Hepatocyte (in vitro differentiated cells): ENCODE results near the gene STX8. TPM values are rescaled to one million over a fixed set of nuclear protein-coding genes. Genes with fewer than 3 reads are reported as not detected.

Experiments
- DNase-seq: peaks from one replicate; pipeline ENCODE4 v3.0.0-alpha.2; 2016; ENCODE audit warnings: low spot score
- H2AFZ ChIP-seq: fragments of 200-600 bp; sonication (generic); 2 replicates; pipeline ENCODE4 v1.6.0; 2016; ENCODE audit warnings: antibody characterized with exemption, mild to moderate bottlenecking
- H3K27ac ChIP-seq: fragments of 200-600 bp; sonication (generic); 2 replicates; pipeline ENCODE4 v1.5.1; 2016; ENCODE audit warnings: mild to moderate bottlenecking
- H3K27me3 ChIP-seq: fragments of 200-600 bp; sonication (generic); 2 replicates; pipeline ENCODE4 v1.6.1; 2016
- H3K36me3 ChIP-seq: fragments of 200-600 bp; sonication (generic); replicated peaks from 2 replicates; pipeline ENCODE4 v1.5.1; 2016; ENCODE audit warnings: low read depth; ENCODE audit not compliant: insufficient read depth
- H3K4me1 ChIP-seq: fragments of 200-600 bp; sonication (generic); 2 replicates; pipeline ENCODE4 v1.5.1; 2016; ENCODE audit warnings: mild to moderate bottlenecking, moderate library complexity; ENCODE audit not compliant: insufficient read depth
- H3K4me2 ChIP-seq: fragments of 200-600 bp; sonication (generic); 2 replicates; pipeline ENCODE4 v1.6.0; 2016
- H3K4me3 ChIP-seq: fragments of 200-600 bp; sonication (generic); 2 replicates; pipeline ENCODE4 v1.5.1; 2016; ENCODE audit warnings: mild to moderate bottlenecking
- H3K79me2 ChIP-seq: fragments of 200-600 bp; sonication (generic); 2 replicates; pipeline ENCODE4 v1.6.0; 2017; ENCODE audit warnings: mild to moderate bottlenecking
- H3K9me2 ChIP-seq: fragments of 200-600 bp; sonication (generic); replicated peaks from 2 replicates; pipeline ENCODE4 v1.6.0; 2017; ENCODE audit warnings: mild to moderate bottlenecking; ENCODE audit not compliant: insufficient read depth
- H3K9me3 ChIP-seq: fragments of 200-600 bp; sonication (generic); 2 replicates; pipeline ENCODE4 v1.5.1; 2016; ENCODE audit warnings: low read depth, mild to moderate bottlenecking
- H4K20me1 ChIP-seq: fragments of 200-600 bp; sonication (generic); 2 replicates; pipeline ENCODE4 v1.6.0; 2016; ENCODE audit warnings: mild to moderate bottlenecking; ENCODE audit not compliant: insufficient read depth, poor library complexity, severe bottlenecking
- EZH2 ChIP-seq: fragments of 200-600 bp; sonication (generic); IDR thresholded peaks from 2 replicates; pipeline ENCODE4 v1.6.1; 2016; ENCODE audit warnings: antibody characterized with exemption, mild to moderate bottlenecking, borderline replicate concordance
- EZH2phosphoT487 ChIP-seq: fragments of 200-600 bp; sonication (generic); IDR thresholded peaks from one replicate; pipeline ENCODE4 v1.6.1; 2018; ENCODE audit warnings: antibody characterized with exemption, mild to moderate bottlenecking, low read depth, moderate library complexity; ENCODE audit not compliant: unreplicated experiment, severe bottlenecking
- WGBS: methylation state at CpG from one replicate; pipeline ENCODE4 v1.1.6; 2016; ENCODE audit warnings: low lambda C conversion rate; ENCODE audit errors: missing lambda C conversion rate; 5-methylcytosine and 5-hydroxymethylcytosine counted together
- polyA plus RNA-seq: library from polyadenylated mRNA; unstranded; fragments of >200 nt; fragmentation: Nextera tagmentation; extraction: Ambion mirVana; gene quantifications from 2 replicates; pipeline ENCODE4 v1.2.1, GENCODE V29; 2016
- total RNA-seq: library from RNA; depleted of rRNA; stranded (reverse); fragments of >200 nt; gene quantifications from 2 replicates; pipeline ENCODE4 v1.2.3, GENCODE V29; 2014
- TF ChIP-seq, protein P1 (sequence below): fragments of 200-600 bp; sonication (generic); IDR thresholded peaks from 2 replicates; pipeline ENCODE4 v1.5.1; 2016; ENCODE audit warnings: antibody characterized with exemption, mild to moderate bottlenecking; ENCODE audit not compliant: poor library complexity

Gene STX8
- total and polyA plus RNA-seq, 2 experiments from 2014 or later = 40.6 to 64.7 TPM

DNA sequence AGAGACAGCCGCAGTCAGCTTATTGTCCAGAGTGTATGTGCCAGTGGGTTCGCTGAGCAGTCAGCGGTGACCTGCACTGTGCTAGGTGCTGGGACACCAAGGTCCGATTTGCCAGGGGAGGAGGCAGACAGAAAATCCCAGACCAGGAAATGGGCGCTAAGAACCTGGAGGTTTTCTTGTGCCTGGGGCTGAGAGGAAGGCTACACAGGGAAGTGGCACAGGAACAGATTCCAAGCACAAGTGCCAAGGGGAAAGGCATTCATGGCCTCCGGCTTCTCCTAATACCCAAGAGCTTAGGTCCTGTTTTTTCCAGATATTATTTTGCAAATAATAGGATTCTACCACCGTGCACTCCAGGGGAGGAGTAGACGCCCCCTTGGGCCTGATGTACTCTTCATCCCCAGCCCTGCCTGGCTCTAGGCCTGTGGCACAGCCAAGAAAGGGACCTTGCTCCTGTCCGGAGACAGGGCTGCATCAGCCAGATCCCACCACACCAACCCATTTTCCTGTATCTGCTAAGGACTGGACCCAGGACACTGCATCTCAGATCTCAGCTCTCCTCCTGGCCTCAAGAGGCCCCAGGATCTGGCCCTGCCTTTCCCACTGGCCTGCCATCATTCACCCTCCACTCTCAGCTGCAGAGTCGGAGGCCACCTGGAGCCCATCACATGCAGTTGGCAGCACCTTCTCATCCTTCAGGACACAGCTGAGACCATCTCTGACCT lies 367.1 kb downstream of the STX8 start:
- Histone ChIP-seq H3K36me3 (no peaks in the 10 kb centered on the region), H2AFZ (no peak overlapping the region), H3K4me1 (peaks cover 12% of the 10 kb centered on the region), H3K27ac (no peak overlapping the region), H3K27me3 (no peaks in the 10 kb centered on the region), H3K79me2 (no peaks in the 10 kb centered on the region), H3K9me2 (no peaks in the 10 kb centered on the region), H3K9me3 (no peaks in the 10 kb centered on the region), H3K4me2 (no peak overlapping the region), H4K20me1 (no peaks in the 10 kb centered on the region), H3K4me3 (no peak overlapping the region)
- no peak for DNase-seq
- 96% methylated on average over 10 of the region's 10 CpGs for WGBS
- TF ChIP-seq, protein P1, sequence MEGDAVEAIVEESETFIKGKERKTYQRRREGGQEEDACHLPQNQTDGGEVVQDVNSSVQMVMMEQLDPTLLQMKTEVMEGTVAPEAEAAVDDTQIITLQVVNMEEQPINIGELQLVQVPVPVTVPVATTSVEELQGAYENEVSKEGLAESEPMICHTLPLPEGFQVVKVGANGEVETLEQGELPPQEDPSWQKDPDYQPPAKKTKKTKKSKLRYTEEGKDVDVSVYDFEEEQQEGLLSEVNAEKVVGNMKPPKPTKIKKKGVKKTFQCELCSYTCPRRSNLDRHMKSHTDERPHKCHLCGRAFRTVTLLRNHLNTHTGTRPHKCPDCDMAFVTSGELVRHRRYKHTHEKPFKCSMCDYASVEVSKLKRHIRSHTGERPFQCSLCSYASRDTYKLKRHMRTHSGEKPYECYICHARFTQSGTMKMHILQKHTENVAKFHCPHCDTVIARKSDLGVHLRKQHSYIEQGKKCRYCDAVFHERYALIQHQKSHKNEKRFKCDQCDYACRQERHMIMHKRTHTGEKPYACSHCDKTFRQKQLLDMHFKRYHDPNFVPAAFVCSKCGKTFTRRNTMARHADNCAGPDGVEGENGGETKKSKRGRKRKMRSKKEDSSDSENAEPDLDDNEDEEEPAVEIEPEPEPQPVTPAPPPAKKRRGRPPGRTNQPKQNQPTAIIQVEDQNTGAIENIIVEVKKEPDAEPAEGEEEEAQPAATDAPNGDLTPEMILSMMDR = no peak
- no peak for TF ChIP-seq EZH2
- no peak for TF ChIP-seq EZH2phosphoT487

DNA sequence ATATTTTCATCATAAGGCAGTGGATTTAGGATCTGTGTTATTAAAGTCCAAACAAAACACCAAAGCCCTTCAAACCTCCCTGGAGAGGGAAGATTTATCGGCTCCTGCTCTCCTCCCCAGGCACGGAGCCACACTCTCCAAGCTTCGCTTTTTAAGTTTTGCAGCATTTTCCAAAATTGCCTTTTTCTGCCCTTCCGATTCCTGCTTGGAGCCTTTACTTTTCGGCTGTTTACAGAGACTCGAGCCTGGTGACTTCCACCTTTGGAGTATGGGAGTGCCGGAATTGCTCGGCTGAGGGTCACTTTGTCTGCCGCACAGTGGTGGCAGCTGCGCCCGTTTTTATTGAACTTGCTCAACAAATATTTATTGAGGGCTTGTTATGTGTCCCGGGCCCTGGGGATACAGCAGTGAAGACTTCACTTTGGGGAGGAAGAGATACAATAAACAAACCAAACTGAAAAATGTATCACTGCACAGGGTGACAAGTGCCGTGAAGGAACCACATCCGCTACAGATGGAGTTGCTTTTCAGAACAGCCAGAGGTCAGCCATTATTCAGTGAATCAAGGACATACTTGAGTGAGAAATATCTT lies 368.8 kb downstream of the STX8 start:
- peak overlapping the region; percentile 9 for H2AFZ ChIP-seq
- 32% methylated on average over 14 of the region's 14 CpGs for WGBS
- H3K4me2 ChIP-seq = peak overlapping the region; percentile 48
- TF ChIP-seq, protein P1 = no peak
- TF ChIP-seq EZH2 (no peak), EZH2phosphoT487 (no peak)
- no peaks in the 10 kb centered on the region for H3K9me2 ChIP-seq
- peak overlapping the region; percentile 23 for H3K27ac ChIP-seq
- DNase-seq = peak; percentile 41
- peaks cover 12% of the 10 kb centered on the region for H3K4me1 ChIP-seq
- no peaks in the 10 kb centered on the region for H4K20me1 ChIP-seq
- no peak overlapping the region for H3K4me3 ChIP-seq
- H3K79me2 ChIP-seq = no peaks in the 10 kb centered on the region
- no peaks in the 10 kb centered on the region for H3K36me3 ChIP-seq
- H3K27me3 ChIP-seq = no peaks in the 10 kb centered on the region
- no peaks in the 10 kb centered on the region for H3K9me3 ChIP-seq

DNA sequence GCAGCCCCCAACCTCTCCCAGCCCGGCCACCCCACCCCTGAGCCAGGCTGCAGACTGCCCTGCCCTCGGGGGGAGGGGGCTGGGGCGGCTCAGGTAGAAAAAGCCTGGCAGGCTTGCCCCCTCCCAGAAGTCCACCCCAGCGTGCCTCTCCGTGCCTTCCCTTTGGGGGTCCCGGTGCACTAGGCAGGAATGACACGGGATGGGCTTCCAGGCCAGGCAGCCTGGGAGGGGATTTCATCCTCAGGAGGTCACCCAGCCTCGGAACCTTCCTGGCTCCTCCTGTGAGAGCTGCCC lies 369.3 kb downstream of the STX8 start:
- 86% methylated on average over 8 of the region's 8 CpGs for WGBS
- no peak overlapping the region for H3K4me3 ChIP-seq
- no peaks in the 10 kb centered on the region for H3K9me2 ChIP-seq
- peaks cover 12% of the 10 kb centered on the region for H3K4me1 ChIP-seq
- TF ChIP-seq, protein P1 = no peak
- TF ChIP-seq EZH2phosphoT487 (no peak), EZH2 (no peak)
- H3K27me3 ChIP-seq = no peaks in the 10 kb centered on the region
- no peak for DNase-seq
- no peaks in the 10 kb centered on the region for H3K9me3 ChIP-seq
- H3K79me2 ChIP-seq = no peaks in the 10 kb centered on the region
- no peaks in the 10 kb centered on the region for H3K36me3 ChIP-seq
- peak overlapping the region; percentile 23 for H3K27ac ChIP-seq
- H3K4me2 ChIP-seq = peak overlapping the region; percentile 48
- no peak overlapping the region for H2AFZ ChIP-seq
- H4K20me1 ChIP-seq = no peaks in the 10 kb centered on the region
